Stimulated activated CD4-positive, alpha-beta T cell treated with anti-CD3 and anti-CD28 coated beads, TNF-alpha, amount 100 ng/mL, for 1 hour (primary cell): Measurements from ENCODE around the gene SSC4D.

Source experiments
- DNase-seq, 3 donors: peaks; one replicate each; pipeline ENCODE4 v3.0.0-alpha.2; 2020; ENCODE audit warnings: low read depth in 3 of 3, low spot score in 1 of 3

The SSC4D gene

DNA sequence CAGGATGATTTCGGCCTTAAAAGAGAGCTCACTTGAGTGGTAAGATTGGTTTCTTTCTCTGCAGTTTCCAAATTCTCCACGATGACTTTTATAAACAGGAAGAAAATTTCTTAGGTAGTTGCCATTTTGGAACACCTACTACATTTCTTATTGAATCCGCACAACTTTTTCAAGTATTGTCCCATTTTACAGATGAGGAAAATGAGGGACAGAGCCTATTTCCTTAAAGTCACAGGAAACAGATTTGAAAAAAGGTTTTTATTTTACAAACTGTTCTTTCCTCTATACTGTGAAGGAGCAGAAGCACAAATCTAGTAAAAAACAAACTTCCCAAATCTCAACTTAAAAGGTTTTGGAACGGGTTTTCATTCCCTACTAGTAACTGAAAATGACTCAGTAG, 53.4 kb downstream of the SSC4D start:
- no peak for DNase-seq

- no peak for DNase-seq
These were observed 54.3 kb downstream of the SSC4D start for GRCh38 chr7:76354981-76355730.

DNA sequence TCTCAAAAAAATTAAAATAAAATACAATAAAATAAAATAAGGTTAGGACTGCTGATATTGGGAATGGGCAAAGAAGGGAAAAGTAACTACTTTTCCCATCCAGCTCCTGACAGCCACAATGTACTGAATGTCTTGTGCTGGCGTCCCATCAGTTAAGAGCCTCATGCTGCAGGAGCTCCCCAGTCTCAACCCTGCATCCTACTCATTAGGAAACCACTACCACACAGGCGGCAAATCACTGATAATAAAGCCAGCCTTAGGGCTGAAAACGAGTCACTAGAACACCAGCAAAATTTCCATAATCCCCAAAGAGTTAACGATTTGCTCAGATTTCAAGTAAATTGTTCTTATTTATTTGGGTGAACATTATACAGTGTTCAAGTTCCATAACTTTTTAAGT, 55.0 kb downstream of the SSC4D start:
- DNase-seq = no peak

GRCh38 chr7:76353744-76354143, 55.8 kb downstream of the SSC4D start:
- DNase-seq = no peak

DNA sequence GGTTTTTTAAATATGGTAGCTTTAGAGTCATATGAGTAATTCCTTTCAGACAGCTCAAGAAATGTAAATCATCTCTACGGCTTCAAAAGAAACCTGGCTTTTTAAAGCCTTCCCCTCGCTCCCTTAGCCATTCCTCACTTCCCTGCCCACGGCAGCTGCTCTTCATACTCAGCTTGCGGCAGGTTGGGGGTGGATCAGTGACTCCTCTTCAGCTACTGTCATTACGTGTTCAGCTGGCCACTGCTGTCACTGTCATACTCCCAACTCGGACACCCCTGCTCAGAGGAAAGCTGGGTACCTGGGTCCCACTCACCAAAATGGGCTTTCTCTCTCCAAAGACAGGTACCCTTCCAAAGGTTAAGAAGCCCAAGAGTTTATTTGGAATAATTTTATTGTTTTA, 57.3 kb downstream of the SSC4D start:
- DNase-seq = no peak

DNA sequence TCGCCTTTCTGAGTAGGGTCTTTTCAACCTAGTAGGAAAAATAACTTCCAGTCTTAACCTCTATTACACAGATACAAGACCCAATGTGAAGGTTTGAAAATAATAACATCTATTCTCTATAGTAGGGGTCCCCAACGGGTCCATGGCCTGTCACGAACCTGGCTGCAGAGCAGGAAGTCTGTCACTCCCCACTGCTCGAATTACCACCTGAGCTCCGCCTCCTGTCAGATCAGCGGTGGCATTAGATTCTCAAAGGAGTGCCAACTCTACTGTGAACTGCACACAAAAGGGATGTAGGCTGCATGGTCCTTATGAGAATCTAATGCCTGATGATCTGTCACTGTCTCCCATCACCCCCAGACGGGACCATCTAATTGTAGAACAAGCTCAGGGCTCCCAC, 58.1 kb downstream of the SSC4D start:
- DNase-seq = no peak

- no peak for DNase-seq
These were observed 60.1 kb downstream of the SSC4D start for GRCh38 chr7:76349313-76349885.

- no peak for DNase-seq
These were observed 61.8 kb downstream of the SSC4D start for GRCh38 chr7:76347710-76348109.

DNA sequence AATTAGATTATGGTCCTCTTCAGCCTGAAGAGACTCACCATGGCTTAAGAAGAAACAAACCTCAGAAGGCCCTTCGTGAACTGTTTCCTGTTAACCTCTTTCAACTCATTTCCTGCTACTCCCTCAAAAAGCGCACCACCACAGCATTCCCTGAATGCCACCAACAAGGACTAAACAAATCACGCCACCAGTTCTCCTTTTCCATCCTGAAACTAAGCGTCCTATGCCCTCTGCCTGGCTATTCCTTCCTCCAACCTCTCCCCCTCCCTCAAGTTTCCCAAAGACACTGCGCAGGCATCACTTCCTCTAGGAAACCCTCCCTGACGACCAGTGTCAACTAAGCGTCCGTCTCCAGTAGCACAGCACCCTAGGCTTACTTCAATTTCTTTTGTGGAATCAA, 62.7 kb downstream of the SSC4D start:
- DNase-seq = no peak

DNA sequence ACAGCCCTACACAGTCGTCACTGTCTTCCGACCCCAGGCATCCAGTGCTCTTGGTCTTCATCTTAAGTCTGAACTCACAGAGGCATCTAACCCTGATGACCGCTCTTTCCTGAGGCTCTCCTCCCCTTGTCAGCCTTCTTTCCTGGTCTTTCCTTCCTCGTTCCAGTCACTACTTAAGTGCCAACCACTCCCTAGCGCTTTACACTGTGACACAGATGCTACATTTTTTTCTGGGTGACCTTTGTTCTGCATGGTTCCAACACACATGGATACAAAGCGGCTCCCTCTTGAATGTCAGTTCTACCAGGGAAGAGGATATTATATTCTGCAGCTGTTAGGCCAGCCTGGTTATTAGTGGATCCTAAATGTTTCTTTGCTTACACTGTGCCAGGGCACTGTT, 63.4 kb downstream of the SSC4D start:
- DNase-seq = no peak

GRCh38 chr7:76343931-76344321, 65.6 kb downstream of the SSC4D start:
- DNase-seq = no peak

DNA sequence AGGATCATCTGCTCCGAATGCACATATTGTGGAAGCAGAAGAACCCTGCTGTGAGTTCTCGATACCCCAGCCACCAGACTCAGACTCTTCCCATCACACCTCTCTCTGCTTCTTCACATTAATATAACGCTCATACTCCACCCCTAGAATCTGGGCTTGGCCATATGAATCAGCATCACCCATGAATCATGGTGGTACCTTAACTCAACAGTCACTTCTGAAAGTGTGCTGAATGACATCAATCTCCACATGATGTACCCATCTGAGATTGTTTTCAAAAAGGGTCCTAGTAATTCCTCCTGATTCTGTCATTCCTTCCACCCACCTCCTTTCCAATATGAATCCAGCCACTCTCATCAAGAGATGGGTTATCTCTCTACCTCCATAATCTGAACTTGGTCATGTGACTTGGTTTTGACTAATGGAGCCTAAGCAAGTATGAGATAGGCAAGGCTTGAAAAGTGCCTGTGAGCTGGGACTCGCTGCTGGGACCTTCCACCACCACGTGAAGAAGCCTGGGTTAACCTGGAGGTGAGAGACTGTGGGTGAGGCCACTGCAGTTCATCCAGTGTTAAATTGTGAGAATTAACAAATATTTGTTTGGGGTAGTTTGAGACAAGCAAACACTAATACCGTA, 66.1 kb downstream of the SSC4D start:
- no peak for DNase-seq

GRCh38 chr7:76342222-76342621, 67.3 kb downstream of the SSC4D start:
- no peak for DNase-seq

DNA sequence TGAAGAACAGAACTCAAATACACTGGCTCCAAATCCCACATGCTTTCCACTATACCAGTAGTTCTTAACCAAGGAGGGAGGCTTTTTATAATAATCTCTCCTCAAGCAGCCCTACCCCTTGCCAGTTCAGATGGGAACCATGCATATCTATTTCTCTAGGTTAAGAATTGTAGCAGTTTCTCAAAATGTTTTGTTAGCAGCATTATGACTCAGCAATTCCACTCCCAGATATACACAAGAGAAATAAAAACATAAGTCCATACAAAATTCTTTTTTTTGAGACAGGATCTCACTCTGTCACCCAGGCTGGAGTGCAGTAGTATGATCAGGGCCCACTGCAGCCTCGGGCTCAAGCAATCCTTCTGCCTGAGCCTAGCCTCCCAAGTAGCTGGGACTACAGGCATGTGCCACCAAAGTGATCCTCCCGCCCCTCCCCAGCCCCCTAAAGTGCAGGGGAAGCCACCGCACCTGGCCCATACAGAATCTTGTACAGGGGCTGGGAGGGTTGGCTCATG, 68.8 kb downstream of the SSC4D start:
- DNase-seq = no peak
